H9 (cell line): Measurements from ENCODE around the gene KANSL1. TPM values are rescaled to one million over a fixed set of nuclear protein-coding genes. Genes with fewer than 3 reads are reported as not detected.

Experiments used
- DNase-seq: peaks from one replicate; pipeline ENCODE4 v3.0.0-alpha.2; 2017
- H2AFZ ChIP-seq: one replicate; pipeline ENCODE4 v1.6.1; 2013; ENCODE audit warnings: mild to moderate bottlenecking, low read length, control low read depth, moderate library complexity
- H2AK5ac ChIP-seq: 2 replicates; pipeline ENCODE4 v1.6.1; 2013; ENCODE audit warnings: low read length, control low read depth, mixed read lengths; ENCODE audit not compliant: insufficient read length
- H2BK120ac ChIP-seq: one replicate; pipeline ENCODE4 v1.6.1; 2013; ENCODE audit warnings: low read depth, mild to moderate bottlenecking, low read length, control low read depth, inconsistent platforms; ENCODE audit not compliant: poor library complexity, severe bottlenecking
- H2BK12ac ChIP-seq: 2 replicates; pipeline ENCODE4 v1.6.1; 2013; ENCODE audit warnings: low read length, control low read depth, mixed read lengths, low read depth; ENCODE audit not compliant: insufficient read length
- H2BK15ac ChIP-seq: 2 replicates; pipeline ENCODE4 v1.6.1; 2013; ENCODE audit warnings: low read depth, low read length, control low read depth
- H2BK20ac ChIP-seq: one replicate; pipeline ENCODE4 v1.6.1; 2013; ENCODE audit warnings: low read depth, mild to moderate bottlenecking, low read length, control low read depth, inconsistent platforms; ENCODE audit not compliant: poor library complexity, severe bottlenecking
- H2BK5ac ChIP-seq: 2 replicates; pipeline ENCODE4 v1.6.1; 2013; ENCODE audit warnings: low read length, control low read depth, mixed read lengths; ENCODE audit not compliant: insufficient read length
- H3K14ac ChIP-seq: 2 replicates; pipeline ENCODE4 v1.6.1; 2013; ENCODE audit warnings: low read length, control low read depth; ENCODE audit not compliant: insufficient read depth
- H3K18ac ChIP-seq: 2 replicates; pipeline ENCODE4 v1.6.1; 2013; ENCODE audit warnings: low read depth, mild to moderate bottlenecking, mixed read lengths, low read length, control low read depth; ENCODE audit not compliant: insufficient read length
- H3K23ac ChIP-seq: 2 replicates; pipeline ENCODE4 v1.6.1; 2013; ENCODE audit warnings: low read length, control low read depth, mixed read lengths, low read depth; ENCODE audit not compliant: insufficient read length
- H3K23me2 ChIP-seq: 2 replicates; pipeline ENCODE4 v1.6.1; 2013; ENCODE audit warnings: low read depth, mild to moderate bottlenecking, mixed read lengths, low read length, control low read depth; ENCODE audit not compliant: insufficient read length, poor library complexity, severe bottlenecking
- H3K27ac ChIP-seq: 2 replicates; pipeline ENCODE4 v1.5.1; 2013; ENCODE audit warnings: low read length, control low read depth, mixed read lengths, low read depth; ENCODE audit not compliant: insufficient read length
- H3K27me3 ChIP-seq: 2 replicates; pipeline ENCODE4 v1.6.1; 2013; ENCODE audit warnings: low read length, control low read depth, inconsistent platforms; ENCODE audit not compliant: insufficient read depth
- H3K4ac ChIP-seq: 2 replicates; pipeline ENCODE4 v1.6.1; 2013; ENCODE audit warnings: low read depth, mild to moderate bottlenecking, control low read depth, inconsistent platforms, low read length, moderate library complexity
- H3K4me1 ChIP-seq: 2 replicates; pipeline ENCODE4 v1.6.1; 2013; ENCODE audit warnings: low read length, control low read depth, inconsistent platforms; ENCODE audit not compliant: insufficient read depth
- H3K4me2 ChIP-seq: 2 replicates; pipeline ENCODE4 v1.6.1; 2013; ENCODE audit warnings: low read length, control low read depth, mixed read lengths; ENCODE audit not compliant: insufficient read length, insufficient read depth
- H3K56ac ChIP-seq: 2 replicates; pipeline ENCODE4 v1.6.1; 2013; ENCODE audit warnings: low read depth, mild to moderate bottlenecking, mixed read lengths, low read length, control low read depth; ENCODE audit not compliant: insufficient read length
- H3K79me1 ChIP-seq: 2 replicates; pipeline ENCODE4 v1.6.1; 2013; ENCODE audit warnings: low read depth, mild to moderate bottlenecking, moderate library complexity, low read length, control low read depth, inconsistent platforms; ENCODE audit not compliant: insufficient read depth, poor library complexity, severe bottlenecking
- H3K79me2 ChIP-seq: 2 replicates; pipeline ENCODE4 v1.6.1; 2013; ENCODE audit warnings: low read length, control low read depth, inconsistent platforms; ENCODE audit not compliant: insufficient read depth
- H3K9ac ChIP-seq: 2 replicates; pipeline ENCODE4 v1.6.1; 2013; ENCODE audit warnings: low read length, control low read depth, mixed read lengths; ENCODE audit not compliant: insufficient read length; ENCODE audit errors: extremely low read depth
- H3K9me3 ChIP-seq: one replicate; pipeline ENCODE4 v1.6.1; 2013; ENCODE audit warnings: low read depth, low read length, inconsistent platforms; ENCODE audit not compliant: control insufficient read depth
- H3T11ph ChIP-seq: one replicate; pipeline ENCODE4 v1.6.1; 2013; ENCODE audit warnings: mild to moderate bottlenecking, low read length, control low read depth, inconsistent platforms
- H4K20me1 ChIP-seq: one replicate; pipeline ENCODE4 v1.6.1; 2013; ENCODE audit not compliant: control insufficient read depth, insufficient read length, insufficient read depth
- H4K5ac ChIP-seq: 2 replicates; pipeline ENCODE4 v1.6.1; 2013; ENCODE audit warnings: low read depth, mild to moderate bottlenecking, mixed read lengths, low read length, control low read depth; ENCODE audit not compliant: insufficient read length
- H4K8ac ChIP-seq: replicated peaks from 2 replicates; pipeline ENCODE4 v1.6.1; 2013; ENCODE audit warnings: low read length, control low read depth, mixed read lengths, low read depth; ENCODE audit not compliant: insufficient read length
- H4K91ac ChIP-seq: 2 replicates; pipeline ENCODE4 v1.6.1; 2013; ENCODE audit warnings: low read depth, mild to moderate bottlenecking, moderate library complexity, mixed read lengths, low read length, control low read depth; ENCODE audit not compliant: insufficient read length
- H3K27ac Mint-ChIP-seq, 3 experiments: 2 replicates in 2 of 3; 3 replicates in 1 of 3; pipeline ENCODE4 v1.8.0; 2020 to 2021; ENCODE audit warnings: mixed read lengths in 3 of 3, mild to moderate bottlenecking in 1 of 3, moderate library complexity in 1 of 3
- H3K27me3 Mint-ChIP-seq: 2 replicates; pipeline ENCODE4 v1.8.0; 2021; ENCODE audit warnings: low read depth, mild to moderate bottlenecking, moderate library complexity, mixed read lengths
- H3K36me3 Mint-ChIP-seq, 3 experiments: 2 replicates in 2 of 3; 3 replicates in 1 of 3; pipeline ENCODE4 v1.8.0; 2020 to 2021; ENCODE audit warnings: low read depth in 3 of 3, mixed read lengths in 3 of 3; ENCODE audit not compliant: insufficient read depth in 1 of 3
- H3K4me1 Mint-ChIP-seq, 2 experiments: 2 replicates each; pipeline ENCODE4 v1.8.0; 2020; ENCODE audit warnings: mixed read lengths in 2 of 2
- H3K4me3 Mint-ChIP-seq, 2 experiments: 2 replicates in 1 of 2; 3 replicates in 1 of 2; pipeline ENCODE4 v1.8.0; 2020 to 2021; ENCODE audit warnings: mild to moderate bottlenecking in 2 of 2, mixed read lengths in 2 of 2, moderate library complexity in 1 of 2
- H3K9me3 Mint-ChIP-seq, 2 experiments: 2 replicates in 1 of 2; 3 replicates in 1 of 2; pipeline ENCODE4 v1.8.0; 2020; ENCODE audit warnings: mild to moderate bottlenecking in 2 of 2, mixed read lengths in 2 of 2, moderate library complexity in 1 of 2
- CTCF ChIP-seq: fragments of 200-600 bp; sonication (generic); conservative IDR thresholded peaks from 3 replicates; pipeline ENCODE4 v1.8.0; 2021; ENCODE audit warnings: antibody characterized with exemption, mild to moderate bottlenecking
- WGBS: extraction: QIAGEN DNeasy Blood & Tissue Kit; methylation state at CpG from one replicate; pipeline ENCODE4 v1.1.7; 2013; ENCODE audit warnings: missing lambda C conversion rate, low lambda C conversion rate, mixed read lengths; ENCODE audit not compliant: insufficient read length; ENCODE audit errors: extremely low coverage; 5-methylcytosine and 5-hydroxymethylcytosine counted together
- total RNA-seq: library from RNA; stranded (reverse); gene quantifications from 2 replicates; pipeline ENCODE4 v1.2.1, GENCODE V29; 2021

KANSL1 gene
- total RNA-seq, 1 experiment from 2014 or later = 114 TPM

GRCh38 chr17:46086821-46087220 lies 106.4 kb downstream of the KANSL1 start:
- Histone ChIP-seq H2BK5ac (no peak overlapping the region), H4K5ac (no peak overlapping the region), H3K4me1 (no peaks in the 10 kb centered on the region), H3K9me3 (no peaks in the 10 kb centered on the region), H3K56ac (no peak overlapping the region), H3K4me2 (no peak overlapping the region), H3K18ac (no peak overlapping the region), H3K23me2 (no peaks in the 10 kb centered on the region), H3K79me1 (peaks cover 2% of the 10 kb centered on the region), H3K4ac (no peak overlapping the region), H4K20me1 (no peaks in the 10 kb centered on the region), H2AFZ (no peak overlapping the region), H2BK120ac (no peak overlapping the region), H3T11ph (no peak overlapping the region), H2BK12ac (no peak overlapping the region), H3K27ac (no peak overlapping the region), H3K79me2 (peaks cover 9% of the 10 kb centered on the region; the same call in 1 of the 2 replicates), H3K23ac (no peak overlapping the region), H2BK15ac (no peak overlapping the region), H3K14ac (no peak overlapping the region), H2AK5ac (no peak overlapping the region), H4K8ac (no peak overlapping the region), H3K9ac (no peak overlapping the region), H3K27me3 (no peaks in the 10 kb centered on the region), H4K91ac (no peak overlapping the region), H2BK20ac (no peak overlapping the region)
- WGBS = no CpG with 5 or more reads among the region's 4 CpGs
- TF ChIP-seq CTCF = no peak
- no peak for DNase-seq
- Mint-ChIP-seq H3K27me3 (no peaks in the 10 kb centered on the region; the same call in 1 of the 2 replicates), H3K4me1 (peaks cover 15 to 17% of the 10 kb centered on the region in 2 experiments; a peak in 3 of 4 replicates), H3K27ac (peak overlapping the region in 1 of 3 experiments; percentile 76; a peak in 2 of 7 replicates), H3K4me3 (no peak overlapping the region), H3K36me3 (peaks cover 8 to 23% (median 20%) of the 10 kb centered on the region in 3 experiments), H3K9me3 (no peaks in the 10 kb centered on the region)
